C4-2B (cell line): ENCODE data around the gene SLC34A2.
"Not testable (repeated sequence)": the region's sequence is repeated elsewhere in the genome, so short reads cannot be mapped to it uniquely, and the experiment has no call there.

Experiments used
- H3K27ac ChIP-seq: fragments of 450-650 bp; 2 replicates; pipeline ENCODE4 v1.5.1; 2017
- ZFX ChIP-seq: fragments of 450-650 bp; IDR thresholded peaks from 2 replicates; pipeline ENCODE4 v1.6.1; 2017
- TF ChIP-seq, protein P1 (sequence below): fragments of 450-650 bp; conservative IDR thresholded peaks from 2 replicates; pipeline ENCODE4 v1.5.1; 2017; ENCODE audit warnings: mild to moderate bottlenecking

Gene SLC34A2

GRCh38 chr4:25654971-25655963 lies at the start of gene SLC34A2:
TSS of gene SLC34A2 (plus strand) at chr4:25655851. CDS start at chr4:25662501, 6,650 bp downstream.
- no peak within 1 kb of the TSS for H3K27ac ChIP-seq
- TF ChIP-seq, protein P1, sequence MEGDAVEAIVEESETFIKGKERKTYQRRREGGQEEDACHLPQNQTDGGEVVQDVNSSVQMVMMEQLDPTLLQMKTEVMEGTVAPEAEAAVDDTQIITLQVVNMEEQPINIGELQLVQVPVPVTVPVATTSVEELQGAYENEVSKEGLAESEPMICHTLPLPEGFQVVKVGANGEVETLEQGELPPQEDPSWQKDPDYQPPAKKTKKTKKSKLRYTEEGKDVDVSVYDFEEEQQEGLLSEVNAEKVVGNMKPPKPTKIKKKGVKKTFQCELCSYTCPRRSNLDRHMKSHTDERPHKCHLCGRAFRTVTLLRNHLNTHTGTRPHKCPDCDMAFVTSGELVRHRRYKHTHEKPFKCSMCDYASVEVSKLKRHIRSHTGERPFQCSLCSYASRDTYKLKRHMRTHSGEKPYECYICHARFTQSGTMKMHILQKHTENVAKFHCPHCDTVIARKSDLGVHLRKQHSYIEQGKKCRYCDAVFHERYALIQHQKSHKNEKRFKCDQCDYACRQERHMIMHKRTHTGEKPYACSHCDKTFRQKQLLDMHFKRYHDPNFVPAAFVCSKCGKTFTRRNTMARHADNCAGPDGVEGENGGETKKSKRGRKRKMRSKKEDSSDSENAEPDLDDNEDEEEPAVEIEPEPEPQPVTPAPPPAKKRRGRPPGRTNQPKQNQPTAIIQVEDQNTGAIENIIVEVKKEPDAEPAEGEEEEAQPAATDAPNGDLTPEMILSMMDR: no peak

GRCh38 chr4:25608644-25609043 lies 47.0 kb upstream of the SLC34A2 start:
- no peak overlapping the region for H3K27ac ChIP-seq
- TF ChIP-seq ZFX: no peak
- TF ChIP-seq, protein P1: no peak

DNA sequence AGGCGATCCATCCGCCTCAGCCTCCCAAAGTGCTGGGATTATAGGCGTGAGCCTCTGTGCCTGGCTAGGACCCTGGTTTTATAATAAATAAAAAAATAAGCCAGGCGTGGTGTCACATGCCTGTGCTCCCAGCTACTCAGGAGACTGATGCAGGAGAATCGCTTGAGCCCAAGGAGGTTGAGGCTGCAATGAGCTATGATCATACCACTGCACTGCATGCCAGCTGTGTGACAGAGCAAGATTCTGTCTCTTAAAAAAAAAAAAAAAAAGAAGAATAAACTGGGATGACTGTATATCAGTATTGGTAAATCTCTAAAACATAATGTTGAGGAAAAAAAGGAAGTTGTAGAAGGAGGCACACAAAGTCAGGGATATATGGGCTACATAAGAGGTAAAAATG lies 45.7 kb upstream of the SLC34A2 start:
- TF ChIP-seq, protein P1: no peak
- no peak for TF ChIP-seq ZFX
- no peak overlapping the region for H3K27ac ChIP-seq

DNA sequence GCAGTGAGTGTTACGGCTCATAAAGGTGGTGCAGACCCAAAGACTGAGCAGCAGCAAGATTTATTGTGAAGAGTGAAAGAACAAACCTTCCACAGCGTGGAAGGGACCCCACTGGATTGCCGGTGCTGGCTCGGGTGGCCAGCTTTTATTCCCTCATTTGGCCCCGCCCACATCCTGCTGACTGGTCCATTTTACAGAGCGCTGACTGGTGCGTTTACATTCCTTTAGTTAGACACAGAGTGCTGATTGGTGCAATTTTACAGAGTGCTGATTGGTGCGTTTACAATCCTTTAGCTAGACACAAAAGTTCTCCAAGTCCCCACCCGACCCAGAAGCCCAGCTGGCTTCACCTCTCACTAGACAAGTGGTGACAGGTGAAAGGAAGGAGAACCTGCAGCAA lies 42.0 kb upstream of the SLC34A2 start:
- not testable (repeated sequence) for H3K27ac ChIP-seq

DNA sequence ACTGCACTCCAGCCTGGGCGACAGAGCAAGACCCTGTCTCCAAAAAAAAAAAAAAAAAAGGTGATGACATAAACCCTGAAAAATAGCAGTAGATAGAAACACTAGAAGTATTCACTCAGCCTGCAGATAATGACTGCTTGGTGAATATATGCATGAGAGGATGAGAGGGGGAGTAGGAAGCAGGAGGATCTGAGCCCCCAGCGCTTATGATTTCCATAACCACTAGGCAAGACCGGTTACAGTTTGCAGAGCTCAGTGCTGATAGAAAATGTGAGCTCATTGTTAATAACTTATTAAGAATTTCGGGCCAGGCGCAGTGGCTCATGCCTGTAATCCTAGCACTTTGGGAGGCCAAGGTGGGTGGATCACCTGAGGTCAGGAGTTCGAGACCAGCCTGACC lies 40.8 kb upstream of the SLC34A2 start:
- H3K27ac ChIP-seq: no peak overlapping the region
- no peak for TF ChIP-seq ZFX
- TF ChIP-seq, protein P1: no peak

DNA sequence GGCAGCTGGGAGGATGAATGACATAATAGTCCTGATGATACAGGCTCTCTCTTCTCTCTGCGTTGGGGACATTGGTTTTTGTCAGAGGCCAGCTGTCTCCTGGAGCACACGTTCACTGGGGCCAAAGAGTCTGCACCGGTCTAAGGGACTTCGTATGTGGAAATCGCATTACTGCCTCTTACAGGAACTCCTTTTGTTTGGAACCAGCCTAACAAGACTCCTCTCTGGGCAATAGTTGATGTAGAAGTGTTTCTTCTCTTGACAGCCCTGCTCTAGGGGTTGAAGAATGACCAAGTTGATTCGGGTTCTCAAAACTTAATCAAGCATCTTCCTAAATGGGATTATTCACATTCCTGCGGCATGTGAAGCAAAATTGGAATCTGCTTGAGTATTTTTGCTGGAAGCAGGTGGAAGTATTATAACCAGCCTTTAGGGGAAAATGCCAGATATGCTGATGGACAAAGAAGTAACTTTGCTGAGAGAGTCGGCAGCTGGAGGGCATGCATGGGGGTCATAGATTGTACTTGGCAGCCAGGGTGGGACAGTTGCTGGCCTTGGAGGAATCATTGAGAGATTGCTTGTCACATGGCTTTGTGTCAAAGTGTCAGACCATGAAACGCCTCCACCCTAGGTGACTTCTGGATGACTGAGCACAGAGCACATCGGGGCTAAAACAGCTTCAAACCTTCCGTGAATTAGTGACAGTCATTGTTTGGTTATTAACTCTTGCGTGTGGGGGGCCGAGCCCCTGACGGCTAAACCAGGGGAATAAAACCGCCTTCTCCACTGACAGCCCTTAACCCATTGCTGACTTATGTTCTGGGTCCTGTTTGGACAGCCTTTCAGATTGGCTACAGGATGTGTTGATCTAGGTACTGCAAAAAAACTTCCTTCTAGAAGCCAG lies 34.4 kb upstream of the SLC34A2 start:
- no peak overlapping the region for H3K27ac ChIP-seq
- TF ChIP-seq ZFX: no peak
- TF ChIP-seq, protein P1: no peak

DNA sequence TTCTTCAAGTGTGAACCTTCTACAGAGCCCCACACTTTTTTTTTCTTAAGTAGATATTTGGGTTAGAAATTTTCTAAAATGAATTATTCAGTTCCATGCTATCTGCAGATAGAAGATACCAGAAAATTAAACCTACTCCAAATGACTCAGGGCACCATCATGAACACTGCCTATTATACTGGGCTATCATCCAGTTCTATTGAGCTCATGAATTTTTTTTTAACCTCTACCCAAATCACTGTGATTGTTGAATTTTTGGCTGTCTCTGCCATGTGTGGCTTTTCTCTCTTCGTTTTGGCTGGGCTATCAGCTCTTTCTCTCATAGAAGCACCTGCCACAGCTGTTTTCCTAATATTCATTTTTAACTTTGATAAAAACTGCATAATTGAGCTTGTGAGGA lies 31.0 kb upstream of the SLC34A2 start:
- TF ChIP-seq, protein P1: no peak
- no peak for TF ChIP-seq ZFX
- no peak overlapping the region for H3K27ac ChIP-seq
